Mucosa of descending colon (tissue), 3 donors: ENCODE measurements around the gene OR52J3. TPM values are rescaled to one million over a fixed set of nuclear protein-coding genes. Genes with fewer than 3 reads are reported as not detected.

Experiments
- ATAC-seq: fragments of 200-7000 bp; cut with Tn5 transposase; one replicate; pipeline ENCODE4 v1.9.1; 2020; ENCODE audit warnings: mild to moderate bottlenecking, moderate library complexity
- DNase-seq, 3 donors: peaks; one replicate each; pipeline ENCODE4 v3.0.0-alpha.2; 2020
- H3K36me3 ChIP-seq: fragments of 200-600 bp; one replicate; pipeline ENCODE4 v1.8.0; 2021; ENCODE audit warnings: low read depth, mild to moderate bottlenecking
- H3K4me1 ChIP-seq: fragments of 200-600 bp; one replicate; pipeline ENCODE4 v1.8.0; 2021; ENCODE audit warnings: low read depth, mild to moderate bottlenecking
- H3K4me3 ChIP-seq: fragments of 200-600 bp; one replicate; pipeline ENCODE4 v1.8.0; 2021; ENCODE audit warnings: mild to moderate bottlenecking
- H3K9me3 ChIP-seq: fragments of 200-600 bp; one replicate; pipeline ENCODE4 v1.8.0; 2021; ENCODE audit warnings: mild to moderate bottlenecking
- intact Hi-C, 2 donors: fragments of 100-400 bp; cut with DNase I in 1 of 2; cut with micrococcal nuclease in 1 of 2; formaldehyde crosslinking; loops; one replicate each; pipeline versions ENCODE4 v1.11.0 to v1.11.1; 2022; cut with DNase I, micrococcal nuclease
- total RNA-seq, 3 donors: library from RNA; stranded (reverse); fragmentation: NEBNext Ultra II Directional in 2 of 3; extraction: Animal tissue kit (Norgen Biotek cat#: 25700) in 2 of 3; gene quantifications; one replicate each; pipeline versions ENCODE4 v1.2.1 to v1.2.4, GENCODE V29; 2021 to 2023
- TF ChIP-seq, protein P1 (sequence below): fragments of 200-600 bp; IDR thresholded peaks from one replicate; pipeline ENCODE4 v1.8.0; 2022; ENCODE audit warnings: antibody characterized with exemption, mild to moderate bottlenecking
- donor health status: DM: no; HTN: no; CAD: no; lungs with moderate emphysema.
- donor health status: DM: no; HTN: no; CAD: no.
- donor health status: DM: no; HTN: yes; CAD: no.

Gene OR52J3
- total RNA-seq, 3 donors from 2014 or later = not detected

- no peaks in the 10 kb centered on the region for H3K4me1 ChIP-seq
- intact Hi-C loops = no loop called here
- DNase-seq = no peak
- ATAC-seq = no peak
- H3K36me3 ChIP-seq = no peaks in the 10 kb centered on the region
- no peak overlapping the region for H3K4me3 ChIP-seq
- TF ChIP-seq, protein P1, sequence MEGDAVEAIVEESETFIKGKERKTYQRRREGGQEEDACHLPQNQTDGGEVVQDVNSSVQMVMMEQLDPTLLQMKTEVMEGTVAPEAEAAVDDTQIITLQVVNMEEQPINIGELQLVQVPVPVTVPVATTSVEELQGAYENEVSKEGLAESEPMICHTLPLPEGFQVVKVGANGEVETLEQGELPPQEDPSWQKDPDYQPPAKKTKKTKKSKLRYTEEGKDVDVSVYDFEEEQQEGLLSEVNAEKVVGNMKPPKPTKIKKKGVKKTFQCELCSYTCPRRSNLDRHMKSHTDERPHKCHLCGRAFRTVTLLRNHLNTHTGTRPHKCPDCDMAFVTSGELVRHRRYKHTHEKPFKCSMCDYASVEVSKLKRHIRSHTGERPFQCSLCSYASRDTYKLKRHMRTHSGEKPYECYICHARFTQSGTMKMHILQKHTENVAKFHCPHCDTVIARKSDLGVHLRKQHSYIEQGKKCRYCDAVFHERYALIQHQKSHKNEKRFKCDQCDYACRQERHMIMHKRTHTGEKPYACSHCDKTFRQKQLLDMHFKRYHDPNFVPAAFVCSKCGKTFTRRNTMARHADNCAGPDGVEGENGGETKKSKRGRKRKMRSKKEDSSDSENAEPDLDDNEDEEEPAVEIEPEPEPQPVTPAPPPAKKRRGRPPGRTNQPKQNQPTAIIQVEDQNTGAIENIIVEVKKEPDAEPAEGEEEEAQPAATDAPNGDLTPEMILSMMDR = no peak
- no peaks in the 10 kb centered on the region for H3K9me3 ChIP-seq
These were observed 25.5 kb downstream of the OR52J3 start for GRCh38 chr11:5071799-5072198.

DNA sequence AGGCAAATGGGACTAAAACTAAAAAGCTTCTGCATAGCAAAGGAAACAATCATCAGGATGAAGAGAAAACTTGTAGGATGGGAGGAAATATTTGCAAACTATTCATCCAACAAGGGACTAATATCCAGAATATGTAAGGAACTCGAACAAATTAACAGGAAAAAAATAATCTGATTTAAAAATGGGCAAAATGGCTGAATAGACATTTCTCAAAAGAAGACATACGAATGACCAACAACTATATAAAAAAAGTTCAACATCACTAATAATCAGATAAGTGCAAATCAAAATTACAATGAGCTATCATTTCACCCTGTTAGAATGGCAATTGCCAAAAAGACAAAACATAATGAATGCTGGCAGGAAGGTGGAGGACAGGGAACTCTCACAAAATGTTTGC, 35.1 kb downstream of the OR52J3 start:
- H3K9me3 ChIP-seq = no peaks in the 10 kb centered on the region
- H3K4me3 ChIP-seq = no peak overlapping the region
- no peaks in the 10 kb centered on the region for H3K36me3 ChIP-seq
- TF ChIP-seq, protein P1 = no peak
- DNase-seq (no peak), ATAC-seq (no peak)
- intact Hi-C loops = no loop called here
- no peaks in the 10 kb centered on the region for H3K4me1 ChIP-seq

- ATAC-seq = no peak
- Histone ChIP-seq H3K4me3 (no peak overlapping the region), H3K9me3 (no peaks in the 10 kb centered on the region), H3K36me3 (no peaks in the 10 kb centered on the region), H3K4me1 (no peaks in the 10 kb centered on the region)
- intact Hi-C loops = no loop called here
- TF ChIP-seq, protein P1 = no peak
- no peak for DNase-seq
These were observed 37.3 kb downstream of the OR52J3 start for GRCh38 chr11:5083602-5084001.

DNA sequence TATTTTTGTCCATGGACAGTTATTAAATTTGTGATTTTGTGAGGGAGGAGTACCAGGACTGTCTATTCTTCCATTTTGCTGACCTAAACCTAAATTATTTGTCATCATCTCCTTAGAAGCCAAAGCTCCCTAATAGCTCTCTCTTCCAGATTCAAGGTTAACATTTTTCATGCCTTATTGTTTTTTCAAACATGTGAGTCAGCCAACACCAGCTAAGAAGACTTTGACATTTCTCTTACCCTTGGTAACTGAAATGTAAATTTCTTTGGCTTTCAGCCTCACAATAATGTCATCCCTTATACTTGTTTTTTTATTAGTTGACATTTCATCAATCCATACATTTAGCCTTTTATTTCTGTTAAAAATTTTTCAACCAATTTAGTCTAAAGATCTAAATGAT, 42.2 kb downstream of the OR52J3 start:
- intact Hi-C loops = no loop called here
- Histone ChIP-seq H3K4me3 (no peak overlapping the region), H3K4me1 (no peaks in the 10 kb centered on the region), H3K9me3 (no peaks in the 10 kb centered on the region), H3K36me3 (no peaks in the 10 kb centered on the region)
- no peak for ATAC-seq
- DNase-seq = no peak
- TF ChIP-seq, protein P1 = no peak

- TF ChIP-seq, protein P1 = no peak
- Histone ChIP-seq H3K36me3 (no peaks in the 10 kb centered on the region), H3K4me1 (no peaks in the 10 kb centered on the region), H3K9me3 (no peaks in the 10 kb centered on the region), H3K4me3 (no peak overlapping the region)
- intact Hi-C loops = no loop called here
- DNase-seq (peak in 1 of 3 donors; percentile 13), ATAC-seq (peak; percentile 62)
These were observed 44.3 kb downstream of the OR52J3 start for GRCh38 chr11:5090668-5091067.

DNA sequence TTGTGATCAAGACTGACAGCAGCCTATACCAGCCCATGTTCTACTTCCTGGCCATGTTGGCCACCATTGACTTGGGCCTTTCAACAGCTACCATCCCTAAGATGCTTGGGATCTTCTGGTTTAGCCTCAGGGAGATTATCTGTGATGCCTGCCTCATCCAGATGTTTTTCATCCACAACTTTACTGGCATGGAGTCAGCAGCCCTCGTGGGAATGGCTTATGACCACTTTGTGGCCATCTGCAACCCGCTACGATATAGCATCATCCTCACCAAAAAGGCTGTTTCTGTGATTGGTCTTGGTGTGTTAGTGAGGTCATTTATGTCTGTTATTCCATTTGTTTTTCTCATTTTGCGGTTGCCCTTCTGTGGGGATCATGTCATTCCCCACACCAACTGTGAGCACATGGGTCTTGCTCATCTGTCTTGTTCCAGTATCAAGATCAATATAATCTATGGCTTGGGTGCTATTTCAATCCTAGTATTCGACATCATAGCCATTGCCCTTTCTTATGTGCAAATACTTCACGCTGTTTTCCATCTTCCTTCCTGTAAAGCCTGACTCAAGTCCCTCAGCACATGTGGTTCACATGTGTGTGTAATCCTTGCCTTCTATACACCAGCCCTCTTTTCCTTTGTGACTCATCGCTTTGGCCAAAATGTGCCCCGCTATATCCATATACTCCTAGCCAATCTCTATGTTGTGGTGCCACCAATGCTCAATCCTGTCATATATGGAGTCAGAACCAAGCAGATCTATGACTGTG, 46.7 kb downstream of the OR52J3 start:
- no peaks in the 10 kb centered on the region for H3K4me1 ChIP-seq
- intact Hi-C loops = no loop called here
- ATAC-seq = no peak

More for the DNA sequence above, 46.7 kb downstream of the OR52J3 start:
- Histone ChIP-seq H3K4me3 (no peak overlapping the region), H3K36me3 (no peaks in the 10 kb centered on the region), H3K9me3 (no peaks in the 10 kb centered on the region)
- TF ChIP-seq, protein P1 = no peak
- no peak for DNase-seq
